ENCODE data around the gene KRT37.
"Not testable (repeated sequence)": the region's sequence is repeated elsewhere in the genome, so short reads cannot be mapped to it uniquely, and the experiment has no call there.

Gene KRT37

GRCh38 chr17:41434005-41434404, 9.6 kb upstream of the KRT37 start:
- no peak for DNase-seq

- DNase-seq, result no peak
Observed at GRCh38 chr17:41433586-41433985, 9.2 kb upstream of the KRT37 start.

GRCh38 chr17:41430376-41430775, 6.0 kb upstream of the KRT37 start:
- DNase-seq, result not testable (repeated sequence)

- DNase-seq, result no peak
Observed at GRCh38 chr17:41429667-41430066, 5.3 kb upstream of the KRT37 start.

- DNase-seq, result peak; percentile 25
Observed at GRCh38 chr17:41428591-41429291, 4.4 kb upstream of the KRT37 start.

GRCh38 chr17:41422586-41422985, 1.8 kb downstream of the KRT37 start:
- not testable (repeated sequence) for DNase-seq

GRCh38 chr17:41421617-41422016, 2.8 kb downstream of the KRT37 start:
- no peak for DNase-seq

- peak; percentile 43 for DNase-seq
Observed at GRCh38 chr17:41421116-41421515, 3.3 kb downstream of the KRT37 start.

GRCh38 chr17:41420134-41420533, 4.3 kb downstream of the KRT37 start:
- peak; percentile 12 for DNase-seq

GRCh38 chr17:41419716-41420115, 4.7 kb downstream of the KRT37 start:
- no peak for DNase-seq

GRCh38 chr17:41418116-41418860, 6.1 kb downstream of the KRT37 start:
- DNase-seq, result no peak

- no peak for DNase-seq
Observed at GRCh38 chr17:41417576-41418015, 6.8 kb downstream of the KRT37 start.

GRCh38 chr17:41417127-41417526, 7.3 kb downstream of the KRT37 start:
- DNase-seq, result no peak

GRCh38 chr17:41416479-41416878, 7.9 kb downstream of the KRT37 start:
- no peak for DNase-seq

GRCh38 chr17:41415833-41416335, 8.5 kb downstream of the KRT37 start:
- no peak for DNase-seq

- no peak for DNase-seq
Observed at GRCh38 chr17:41415411-41415810, 9.0 kb downstream of the KRT37 start.

- no peak for DNase-seq
Observed at GRCh38 chr17:41413982-41414381, 10.4 kb downstream of the KRT37 start.

GRCh38 chr17:41413353-41413957, 10.9 kb downstream of the KRT37 start:
- no peak for DNase-seq

- no peak for DNase-seq
Observed at GRCh38 chr17:41411072-41411840, 13.1 kb downstream of the KRT37 start.

- no peak for DNase-seq
Observed at GRCh38 chr17:41407226-41407625, 17.2 kb downstream of the KRT37 start.

GRCh38 chr17:41406205-41406604, 18.2 kb downstream of the KRT37 start:
- DNase-seq, result no peak

GRCh38 chr17:41404024-41404671, 20.2 kb downstream of the KRT37 start:
- DNase-seq, result peak; percentile 98
